RWPE1 (cell line): ENCODE results near the gene HDAC8.

Experiments
- CTCF ChIA-PET: fragments of 350-600 bp; sonication (Branson Sonifier 250); formaldehyde crosslinking; extraction: SDS; loops from one replicate; lab custom pipeline; 2021; lab: Yijun Ruan, JAX
- POLR2A ChIA-PET: fragments of 400-600 bp; formaldehyde crosslinking; extraction: SDS; loops from one replicate; lab custom pipeline; 2020; ENCODE audit warnings: antibody characterized with exemption; ENCODE audit not compliant: low non-redundant PET; lab: Yijun Ruan, JAX
- DNase-seq: peaks from one replicate; pipeline ENCODE4 v3.0.0; 2012; ENCODE audit warnings: low spot score
- H3K27ac ChIP-seq: fragments of 450-650 bp; 2 replicates; pipeline ENCODE4 v1.5.1; 2017
- TF ChIP-seq, protein P1 (sequence below): fragments of 450-650 bp; conservative IDR thresholded peaks from 2 replicates; pipeline ENCODE4 v1.5.1; 2017; ENCODE audit warnings: low read depth, mild to moderate bottlenecking

Gene HDAC8

DNA sequence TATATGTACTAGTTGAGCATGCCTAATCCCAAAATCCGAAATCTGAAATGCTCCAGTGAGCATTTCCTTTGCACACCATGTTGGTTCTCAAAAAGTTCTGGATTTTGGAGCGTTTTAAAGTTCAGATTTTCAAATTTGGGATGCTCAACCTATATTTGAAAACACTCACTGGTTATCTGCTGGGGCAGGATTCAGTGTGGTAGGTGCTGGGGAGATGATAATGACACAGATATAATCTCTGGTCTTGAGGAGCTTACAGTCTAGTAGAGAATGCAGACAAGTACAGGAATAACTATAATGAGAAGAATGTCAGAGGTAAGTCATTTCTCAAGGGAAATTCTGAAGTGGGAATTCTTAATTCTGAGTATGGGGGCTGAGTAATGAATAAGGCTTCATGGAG, 207.5 kb downstream of the HDAC8 start:
- ChIA-PET POLR2A (no interaction called here), CTCF (no interaction called here)
- no peak overlapping the region for H3K27ac ChIP-seq
- no peak for DNase-seq
- TF ChIP-seq, protein P1, sequence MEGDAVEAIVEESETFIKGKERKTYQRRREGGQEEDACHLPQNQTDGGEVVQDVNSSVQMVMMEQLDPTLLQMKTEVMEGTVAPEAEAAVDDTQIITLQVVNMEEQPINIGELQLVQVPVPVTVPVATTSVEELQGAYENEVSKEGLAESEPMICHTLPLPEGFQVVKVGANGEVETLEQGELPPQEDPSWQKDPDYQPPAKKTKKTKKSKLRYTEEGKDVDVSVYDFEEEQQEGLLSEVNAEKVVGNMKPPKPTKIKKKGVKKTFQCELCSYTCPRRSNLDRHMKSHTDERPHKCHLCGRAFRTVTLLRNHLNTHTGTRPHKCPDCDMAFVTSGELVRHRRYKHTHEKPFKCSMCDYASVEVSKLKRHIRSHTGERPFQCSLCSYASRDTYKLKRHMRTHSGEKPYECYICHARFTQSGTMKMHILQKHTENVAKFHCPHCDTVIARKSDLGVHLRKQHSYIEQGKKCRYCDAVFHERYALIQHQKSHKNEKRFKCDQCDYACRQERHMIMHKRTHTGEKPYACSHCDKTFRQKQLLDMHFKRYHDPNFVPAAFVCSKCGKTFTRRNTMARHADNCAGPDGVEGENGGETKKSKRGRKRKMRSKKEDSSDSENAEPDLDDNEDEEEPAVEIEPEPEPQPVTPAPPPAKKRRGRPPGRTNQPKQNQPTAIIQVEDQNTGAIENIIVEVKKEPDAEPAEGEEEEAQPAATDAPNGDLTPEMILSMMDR = no peak

DNA sequence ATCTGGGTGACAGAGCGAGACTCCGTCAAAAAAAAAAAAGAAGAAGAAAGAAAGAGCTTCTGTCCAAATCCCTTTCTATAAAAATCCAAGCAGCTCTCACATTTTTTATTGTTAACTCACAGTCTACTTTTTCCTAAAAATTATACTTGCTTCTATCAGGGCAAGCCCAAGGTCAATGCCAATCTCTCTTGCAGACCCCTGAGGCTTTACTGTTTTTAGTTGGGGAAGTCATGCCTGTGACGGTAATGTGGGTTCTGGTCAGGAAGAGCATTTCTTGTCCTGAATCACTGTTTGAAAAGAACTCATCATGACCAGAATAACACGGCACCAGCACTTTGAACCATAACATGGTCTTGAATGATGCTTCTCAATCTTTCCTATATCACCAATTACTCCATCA, 212.3 kb downstream of the HDAC8 start:
- ChIA-PET POLR2A (no interaction called here), CTCF (no interaction called here)
- no peak for DNase-seq
- H3K27ac ChIP-seq = no peak overlapping the region
- TF ChIP-seq, protein P1 = no peak

DNA sequence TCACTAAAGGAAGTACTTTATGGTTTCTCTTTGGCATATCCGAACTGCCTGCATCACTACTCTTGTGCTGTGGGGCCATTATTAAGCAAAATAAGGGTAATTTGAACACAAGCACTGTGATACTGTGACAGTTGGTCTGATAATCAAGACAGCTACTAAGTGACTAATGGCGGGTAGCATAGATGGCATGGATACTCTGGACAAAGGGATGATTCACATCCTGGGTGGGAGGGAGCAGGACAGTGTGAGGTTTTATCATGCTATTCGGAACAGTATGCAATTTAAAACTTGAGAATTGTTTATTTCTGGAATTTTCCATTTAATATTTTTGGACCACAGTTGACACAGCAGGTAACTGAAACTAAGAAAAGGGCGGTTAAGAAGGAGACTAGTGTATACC, 214.3 kb downstream of the HDAC8 start:
- ChIA-PET POLR2A (no interaction called here), CTCF (no interaction called here)
- TF ChIP-seq, protein P1 = no peak
- no peak overlapping the region for H3K27ac ChIP-seq
- DNase-seq = peak; percentile 34

DNA sequence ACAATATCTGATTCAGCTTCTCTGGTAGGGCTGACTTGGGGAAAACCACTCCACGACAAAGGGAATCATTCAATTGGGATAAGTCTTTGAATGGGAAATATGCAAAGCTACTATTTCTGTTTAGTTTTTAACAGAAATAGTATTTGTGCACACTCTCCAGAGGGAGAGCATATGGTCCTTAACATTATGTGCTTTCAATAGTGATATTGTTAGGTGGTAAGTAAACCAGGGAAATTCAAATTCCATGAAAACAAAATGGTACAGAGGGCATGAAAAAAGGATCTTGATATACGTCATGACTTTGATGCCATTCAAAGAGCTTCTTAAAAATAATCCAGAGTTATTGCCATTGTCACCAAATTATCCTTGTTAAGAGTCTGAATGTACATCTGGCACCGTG, 219.9 kb downstream of the HDAC8 start:
- ChIA-PET POLR2A (no interaction called here), CTCF (no interaction called here)
- no peak overlapping the region for H3K27ac ChIP-seq
- DNase-seq = no peak
- TF ChIP-seq, protein P1 = no peak

DNA sequence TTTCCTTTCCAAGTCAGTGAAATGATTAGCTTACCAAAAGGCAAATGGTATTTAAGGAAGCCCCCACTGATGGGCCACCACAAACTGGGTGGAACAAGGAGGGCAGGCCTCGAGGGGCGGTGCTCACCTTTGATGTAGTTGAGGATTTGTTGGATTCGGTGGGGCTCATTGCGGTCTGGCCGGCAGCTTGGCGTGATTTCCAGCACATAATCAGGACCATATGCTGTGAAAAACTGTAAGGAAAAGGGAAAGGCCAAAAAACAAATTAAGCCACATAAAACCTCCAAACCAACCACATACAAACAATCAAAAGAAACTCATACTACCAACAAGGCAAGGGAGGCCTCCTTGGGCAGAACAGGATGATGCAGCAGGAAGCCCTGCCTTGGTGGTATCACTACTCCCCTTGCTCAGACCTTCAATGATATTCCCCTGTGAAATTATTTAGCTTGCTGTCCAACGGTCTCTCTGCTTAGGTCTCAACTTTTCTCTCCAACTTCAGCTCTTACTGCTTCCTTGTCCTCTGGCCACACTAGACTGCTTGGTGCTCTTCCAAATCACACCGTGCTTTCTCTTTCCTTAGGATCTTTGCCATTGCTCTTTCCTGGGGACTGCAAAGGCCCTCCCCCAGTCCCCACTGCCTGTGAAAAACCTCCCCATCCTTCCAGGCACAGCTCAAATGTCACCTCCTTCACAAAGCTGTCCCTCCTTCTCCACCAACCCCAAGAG, 220.9 kb downstream of the HDAC8 start:
- ChIA-PET CTCF (no interaction called here), POLR2A (no interaction called here)
- no peak overlapping the region for H3K27ac ChIP-seq
- TF ChIP-seq, protein P1 = no peak
- DNase-seq = no peak

DNA sequence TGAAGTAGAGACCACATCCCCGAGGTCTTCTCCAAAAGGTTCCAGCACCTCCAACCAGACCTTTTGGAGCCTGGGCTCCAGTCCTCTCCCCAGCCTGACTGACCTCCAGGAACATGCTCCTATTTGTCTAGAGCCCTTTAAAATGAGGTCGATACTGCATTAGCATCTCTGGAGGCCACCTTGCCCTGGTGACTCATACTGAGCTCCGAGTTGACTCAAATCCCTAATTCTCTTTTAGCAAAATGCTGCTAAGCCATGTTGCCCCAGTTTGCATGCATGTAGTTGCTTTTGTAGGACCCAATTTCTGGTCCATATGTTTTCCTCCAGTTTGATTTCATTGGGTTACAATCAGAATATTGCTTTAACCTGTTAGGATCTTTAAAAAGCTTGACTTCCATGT, 223.5 kb downstream of the HDAC8 start:
- CTCF ChIA-PET = no interaction called here
- no peak overlapping the region for H3K27ac ChIP-seq
- POLR2A ChIA-PET = no interaction called here
- TF ChIP-seq, protein P1 = no peak
- DNase-seq = no peak
